C4-2B (cell line): ENCODE results near the gene VCAM1.

Experiments
- ZFX ChIP-seq: fragments of 450-650 bp; IDR thresholded peaks from 2 replicates; pipeline ENCODE4 v1.6.1; 2017
- TF ChIP-seq, protein P1 (sequence below): fragments of 450-650 bp; conservative IDR thresholded peaks from 2 replicates; pipeline ENCODE4 v1.5.1; 2017; ENCODE audit warnings: mild to moderate bottlenecking

DNA sequence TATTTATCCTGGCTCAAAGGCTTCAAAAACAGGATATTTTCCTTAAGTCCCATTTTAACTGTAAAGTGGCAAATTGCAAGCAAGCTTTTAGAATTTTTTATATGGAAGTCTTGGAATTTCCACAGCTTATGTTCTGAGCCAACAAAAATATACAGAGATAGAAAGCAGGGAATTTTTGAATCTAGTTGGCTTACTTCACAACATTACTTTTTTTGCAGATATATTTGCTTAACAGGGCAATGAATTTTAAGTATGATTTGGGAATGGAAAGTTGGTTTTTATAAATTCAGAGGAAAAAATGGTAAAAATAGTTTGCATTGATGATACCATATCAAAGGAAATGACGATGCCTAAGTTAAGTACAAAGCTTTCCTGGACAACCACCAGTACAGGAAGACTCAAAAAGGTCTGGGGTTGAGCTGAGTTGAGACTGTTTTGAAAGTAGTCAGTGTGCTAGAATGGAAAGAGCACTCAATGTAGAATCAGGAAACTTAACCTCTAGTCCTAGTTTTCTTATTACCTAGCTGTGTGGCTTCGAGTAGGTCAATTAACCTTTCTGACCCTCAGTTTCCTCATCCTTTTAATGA is 11.0 kb upstream of the VCAM1 start:
- TF ChIP-seq, protein P1, sequence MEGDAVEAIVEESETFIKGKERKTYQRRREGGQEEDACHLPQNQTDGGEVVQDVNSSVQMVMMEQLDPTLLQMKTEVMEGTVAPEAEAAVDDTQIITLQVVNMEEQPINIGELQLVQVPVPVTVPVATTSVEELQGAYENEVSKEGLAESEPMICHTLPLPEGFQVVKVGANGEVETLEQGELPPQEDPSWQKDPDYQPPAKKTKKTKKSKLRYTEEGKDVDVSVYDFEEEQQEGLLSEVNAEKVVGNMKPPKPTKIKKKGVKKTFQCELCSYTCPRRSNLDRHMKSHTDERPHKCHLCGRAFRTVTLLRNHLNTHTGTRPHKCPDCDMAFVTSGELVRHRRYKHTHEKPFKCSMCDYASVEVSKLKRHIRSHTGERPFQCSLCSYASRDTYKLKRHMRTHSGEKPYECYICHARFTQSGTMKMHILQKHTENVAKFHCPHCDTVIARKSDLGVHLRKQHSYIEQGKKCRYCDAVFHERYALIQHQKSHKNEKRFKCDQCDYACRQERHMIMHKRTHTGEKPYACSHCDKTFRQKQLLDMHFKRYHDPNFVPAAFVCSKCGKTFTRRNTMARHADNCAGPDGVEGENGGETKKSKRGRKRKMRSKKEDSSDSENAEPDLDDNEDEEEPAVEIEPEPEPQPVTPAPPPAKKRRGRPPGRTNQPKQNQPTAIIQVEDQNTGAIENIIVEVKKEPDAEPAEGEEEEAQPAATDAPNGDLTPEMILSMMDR = no peak
- TF ChIP-seq ZFX = no peak
